HepG2 (cell line): ENCODE measurements around the gene RAB24. TPM values are rescaled to one million over a fixed set of nuclear protein-coding genes. Genes with fewer than 3 reads are reported as not detected.

Experiments
- AGO1 ChIP-seq: fragments of 200-400 bp; formaldehyde crosslinking; IDR thresholded peaks from 2 replicates; pipeline ENCODE4 v1.6.1; 2017; ENCODE audit warnings: mild to moderate bottlenecking, low read depth, low read length, moderate library complexity; ENCODE audit not compliant: poor library complexity, severe bottlenecking
- KDM2A ChIP-seq: sonication (generic); formaldehyde crosslinking; IDR thresholded peaks from 2 replicates; pipeline ENCODE4 v1.4.0; 2020; ENCODE audit warnings: low read depth, missing genetic modification reagents, borderline replicate concordance
- MAZ ChIP-seq, 2 experiments: sonication (generic) in 1 of 2; formaldehyde crosslinking in 1 of 2; IDR thresholded peaks; 2 replicates each; pipeline versions ENCODE4 v1.5.0 to v1.6.1; 2012 to 2020; ENCODE audit warnings: low read depth in 2 of 2, mild to moderate bottlenecking in 2 of 2, borderline replicate concordance in 1 of 2, improper control_type of control experiment in 1 of 2, low read length in 1 of 2, missing genetic modification reagents in 1 of 2, moderate library complexity in 1 of 2
- MXD4 ChIP-seq: IDR thresholded peaks from 2 replicates; pipeline ENCODE4 v1.6.1; 2016; ENCODE audit warnings: mild to moderate bottlenecking, missing biosample characterization, missing genetic modification reagents
- TFAP4 ChIP-seq: sonication (generic); IDR thresholded peaks from 2 replicates; pipeline ENCODE4 v1.6.1; 2016; ENCODE audit warnings: low read depth, borderline replicate concordance
- TFE3 ChIP-seq: IDR thresholded peaks from 2 replicates; pipeline ENCODE4 v1.6.1; 2016
- ZBTB21 ChIP-seq: sonication (generic); formaldehyde crosslinking; IDR thresholded peaks from 2 replicates; pipeline ENCODE4 v1.4.0; 2020; ENCODE audit warnings: missing genetic modification reagents
- ZFP36L2 ChIP-seq: sonication (generic); formaldehyde crosslinking; IDR thresholded peaks from 2 replicates; pipeline ENCODE4 v1.4.0; 2020; ENCODE audit warnings: missing genetic modification reagents
- ZIK1 ChIP-seq: sonication (generic); formaldehyde crosslinking; IDR thresholded peaks from 2 replicates; pipeline ENCODE4 v1.5.0; 2020; ENCODE audit warnings: mild to moderate bottlenecking, low read depth, missing genetic modification reagents, borderline replicate concordance
- ZNF24 ChIP-seq: fragments of 450-650 bp; IDR thresholded peaks from 2 replicates; pipeline ENCODE4 v1.6.1; 2017; ENCODE audit warnings: antibody characterized with exemption, mild to moderate bottlenecking
- ZNF343 ChIP-seq: sonication (generic); formaldehyde crosslinking; IDR thresholded peaks from 2 replicates; pipeline ENCODE4 v1.4.0; 2020; ENCODE audit warnings: mild to moderate bottlenecking, missing genetic modification reagents
- ZNF772 ChIP-seq: sonication (generic); formaldehyde crosslinking; IDR thresholded peaks from 2 replicates; pipeline ENCODE4 v1.5.0; 2020; ENCODE audit warnings: mild to moderate bottlenecking, missing genetic modification reagents
- polyA plus RNA-seq, 8 experiments: library from polyadenylated mRNA; depleted of rRNA in 3 of 8; stranded (reverse) in 7 of 8; unstranded in 1 of 8; fragments of >200 nt; fragmentation: Illumina TruSeq in 4 of 8; extraction: Trizol in 4 of 8; gene quantifications; 2 replicates each; pipeline versions ENCODE4 v1.2.1 to v1.2.3, GENCODE V29; 2011 to 2016; ENCODE audit warnings: low read depth in 4 of 8, missing spikeins in 1 of 8, mixed read lengths in 1 of 8; ENCODE audit not compliant: insufficient read depth in 1 of 8
- total RNA-seq, 5 experiments: library from RNA; depleted of rRNA; stranded (reverse); fragments of >200 nt; fragmentation: Illumina TruSeq; extraction: Trizol; gene quantifications; 2 replicates each; pipeline ENCODE4 v1.2.3, GENCODE V29; 2016; ENCODE audit warnings: low read depth in 1 of 5
- TF ChIP-seq, protein P1 (sequence below): sonication (generic); formaldehyde crosslinking; IDR thresholded peaks from 2 replicates; pipeline ENCODE4 v1.4.0; 2020; ENCODE audit warnings: missing genetic modification reagents
- TF ChIP-seq, protein P2 (sequence below): sonication (generic); formaldehyde crosslinking; IDR thresholded peaks from 2 replicates; pipeline ENCODE4 v1.5.1; 2020; ENCODE audit warnings: mild to moderate bottlenecking, moderate library complexity, missing genetic modification reagents

Gene RAB24
- total and polyA plus RNA-seq, 2 of the 13 experiments (the other 11 are each of a cell fraction or from before 2014, with no cell fraction given), result 22.9 to 63.7 TPM

DNA sequence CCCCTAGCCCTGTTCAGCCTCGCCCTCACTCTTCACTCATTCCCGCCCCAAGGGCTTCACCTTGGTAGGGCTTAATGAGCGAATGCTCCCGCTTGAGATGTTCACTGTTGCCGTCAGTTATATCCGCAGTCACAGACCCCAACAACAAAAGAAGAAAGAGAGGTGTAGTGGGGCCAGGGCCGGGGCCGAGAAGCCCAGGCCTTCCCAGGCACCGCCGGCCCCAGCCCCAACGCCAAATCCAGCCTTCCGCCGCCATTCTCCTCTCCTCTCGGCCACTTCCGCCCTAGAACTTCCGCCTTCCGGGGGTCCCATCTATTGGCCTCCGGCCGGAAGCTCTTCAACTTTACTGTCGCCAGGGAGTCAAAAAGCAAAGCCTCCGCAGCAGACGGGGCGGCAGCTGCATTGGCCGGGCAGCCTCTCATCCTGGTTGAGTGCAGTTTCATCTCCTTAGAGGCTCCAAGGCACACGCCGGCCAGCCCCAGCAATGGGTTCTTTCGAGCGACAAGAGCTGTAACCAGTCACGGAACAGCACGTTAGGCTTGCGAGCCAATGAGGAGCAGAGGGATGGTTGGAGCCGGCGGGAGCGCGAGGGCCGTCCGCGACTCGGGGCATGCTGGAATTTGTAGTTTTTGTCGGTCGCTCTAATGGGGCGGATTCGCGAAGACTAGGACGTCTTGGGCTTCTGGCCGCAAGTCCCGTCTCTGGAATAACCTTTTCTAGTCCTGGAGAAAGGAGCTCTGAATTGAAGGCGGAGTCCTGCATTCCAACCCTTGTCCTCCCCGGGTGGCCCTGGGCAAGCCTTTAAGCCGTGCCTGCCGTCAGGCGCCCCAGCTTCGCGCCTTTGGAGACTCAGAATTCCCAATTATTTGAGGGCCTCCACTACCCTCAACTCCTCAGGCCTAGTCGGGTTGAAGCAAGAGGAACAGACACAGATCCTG is 48.1 kb upstream of the RAB24 start, which contains the start of gene LMAN2 (continued):
- TF ChIP-seq, protein P1, sequence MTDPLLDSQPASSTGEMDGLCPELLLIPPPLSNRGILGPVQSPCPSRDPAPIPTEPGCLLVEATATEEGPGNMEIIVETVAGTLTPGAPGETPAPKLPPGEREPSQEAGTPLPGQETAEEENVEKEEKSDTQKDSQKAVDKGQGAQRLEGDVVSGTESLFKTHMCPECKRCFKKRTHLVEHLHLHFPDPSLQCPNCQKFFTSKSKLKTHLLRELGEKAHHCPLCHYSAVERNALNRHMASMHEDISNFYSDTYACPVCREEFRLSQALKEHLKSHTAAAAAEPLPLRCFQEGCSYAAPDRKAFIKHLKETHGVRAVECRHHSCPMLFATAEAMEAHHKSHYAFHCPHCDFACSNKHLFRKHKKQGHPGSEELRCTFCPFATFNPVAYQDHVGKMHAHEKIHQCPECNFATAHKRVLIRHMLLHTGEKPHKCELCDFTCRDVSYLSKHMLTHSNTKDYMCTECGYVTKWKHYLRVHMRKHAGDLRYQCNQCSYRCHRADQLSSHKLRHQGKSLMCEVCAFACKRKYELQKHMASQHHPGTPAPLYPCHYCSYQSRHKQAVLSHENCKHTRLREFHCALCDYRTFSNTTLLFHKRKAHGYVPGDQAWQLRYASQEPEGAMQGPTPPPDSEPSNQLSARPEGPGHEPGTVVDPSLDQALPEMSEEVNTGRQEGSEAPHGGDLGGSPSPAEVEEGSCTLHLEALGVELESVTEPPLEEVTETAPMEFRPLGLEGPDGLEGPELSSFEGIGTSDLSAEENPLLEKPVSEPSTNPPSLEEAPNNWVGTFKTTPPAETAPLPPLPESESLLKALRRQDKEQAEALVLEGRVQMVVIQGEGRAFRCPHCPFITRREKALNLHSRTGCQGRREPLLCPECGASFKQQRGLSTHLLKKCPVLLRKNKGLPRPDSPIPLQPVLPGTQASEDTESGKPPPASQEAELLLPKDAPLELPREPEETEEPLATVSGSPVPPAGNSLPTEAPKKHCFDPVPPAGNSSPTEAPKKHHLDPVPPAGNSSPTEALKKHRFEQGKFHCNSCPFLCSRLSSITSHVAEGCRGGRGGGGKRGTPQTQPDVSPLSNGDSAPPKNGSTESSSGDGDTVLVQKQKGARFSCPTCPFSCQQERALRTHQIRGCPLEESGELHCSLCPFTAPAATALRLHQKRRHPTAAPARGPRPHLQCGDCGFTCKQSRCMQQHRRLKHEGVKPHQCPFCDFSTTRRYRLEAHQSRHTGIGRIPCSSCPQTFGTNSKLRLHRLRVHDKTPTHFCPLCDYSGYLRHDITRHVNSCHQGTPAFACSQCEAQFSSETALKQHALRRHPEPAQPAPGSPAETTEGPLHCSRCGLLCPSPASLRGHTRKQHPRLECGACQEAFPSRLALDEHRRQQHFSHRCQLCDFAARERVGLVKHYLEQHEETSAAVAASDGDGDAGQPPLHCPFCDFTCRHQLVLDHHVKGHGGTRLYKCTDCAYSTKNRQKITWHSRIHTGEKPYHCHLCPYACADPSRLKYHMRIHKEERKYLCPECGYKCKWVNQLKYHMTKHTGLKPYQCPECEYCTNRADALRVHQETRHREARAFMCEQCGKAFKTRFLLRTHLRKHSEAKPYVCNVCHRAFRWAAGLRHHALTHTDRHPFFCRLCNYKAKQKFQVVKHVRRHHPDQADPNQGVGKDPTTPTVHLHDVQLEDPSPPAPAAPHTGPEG, result peak; percentile 75; the same call in 1 of the 2 replicates
- TF ChIP-seq ZNF772 (CRISPR knock-in tag) (peak; percentile 53; the same call in 1 of the 2 replicates), ZNF24 (0 out of 2 replicates have a peak, but pooled peaks have one; percentile 14), MAZ (IDR thresholded peaks at IDR 0.05; ENCODE audit: borderline replicate concordance, low read depth, low read length) (no peak), MAZ (CRISPR knock-in tag; IDR thresholded peaks at IDR 0.05; ENCODE audit: low read depth) (peak; percentile 70; the same call in 1 of the 2 replicates), MXD4 (CRISPR knock-in tag) (0 out of 2 replicates have a peak, but pooled peaks have one; percentile 34), ZFP36L2 (CRISPR knock-in tag) (no peak), TFE3 (CRISPR knock-in tag) (0 out of 2 replicates have a peak, but pooled peaks have one; percentile 11), AGO1 (peak; percentile 70), TFAP4 (peak; percentile 5; the same call in 1 of the 2 replicates), ZNF343 (CRISPR knock-in tag) (peak; percentile 63; the same call in 1 of the 2 replicates), ZBTB21 (CRISPR knock-in tag) (0 out of 2 replicates have a peak, but pooled peaks have one; percentile 31), ZIK1 (CRISPR knock-in tag) (no peak), KDM2A (CRISPR knock-in tag) (peak; percentile 77)
- TF ChIP-seq, protein P2, sequence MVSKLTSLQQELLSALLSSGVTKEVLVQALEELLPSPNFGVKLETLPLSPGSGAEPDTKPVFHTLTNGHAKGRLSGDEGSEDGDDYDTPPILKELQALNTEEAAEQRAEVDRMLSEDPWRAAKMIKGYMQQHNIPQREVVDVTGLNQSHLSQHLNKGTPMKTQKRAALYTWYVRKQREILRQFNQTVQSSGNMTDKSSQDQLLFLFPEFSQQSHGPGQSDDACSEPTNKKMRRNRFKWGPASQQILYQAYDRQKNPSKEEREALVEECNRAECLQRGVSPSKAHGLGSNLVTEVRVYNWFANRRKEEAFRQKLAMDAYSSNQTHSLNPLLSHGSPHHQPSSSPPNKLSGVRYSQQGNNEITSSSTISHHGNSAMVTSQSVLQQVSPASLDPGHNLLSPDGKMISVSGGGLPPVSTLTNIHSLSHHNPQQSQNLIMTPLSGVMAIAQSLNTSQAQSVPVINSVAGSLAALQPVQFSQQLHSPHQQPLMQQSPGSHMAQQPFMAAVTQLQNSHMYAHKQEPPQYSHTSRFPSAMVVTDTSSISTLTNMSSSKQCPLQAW (CRISPR knock-in tag), result peak; percentile 91
